HEK293 (cell line): Measurements from ENCODE around the gene DZIP1.
A peak's percentile ranks its signal among the peaks of the same experiment; 100 is the strongest.
"Not testable (repeated sequence)": the region's sequence is repeated elsewhere in the genome, so short reads cannot be mapped to it uniquely, and the experiment has no call there.

Source experiments
- CTCF ChIA-PET: fragments of 350-600 bp; formaldehyde crosslinking; extraction: SDS; loops from one replicate; lab custom pipeline; 2021; ENCODE audit warnings: antibody characterized with exemption; lab: Yijun Ruan, JAX
- POLR2A ChIA-PET: fragments of 300-600 bp; formaldehyde crosslinking; extraction: SDS; loops from one replicate; lab custom pipeline; 2020; ENCODE audit warnings: antibody characterized with exemption, inconsistent platforms; lab: Yijun Ruan, JAX
- H3K27ac ChIP-seq: fragments of 200-500 bp; sonication (Bioruptor generic); 2 replicates; pipeline ENCODE4 v1.5.1; 2014; ENCODE audit warnings: low read depth, low read length, control low read depth, inconsistent platforms; ENCODE audit errors: extremely low read depth
- H3K36me3 ChIP-seq, 2 experiments: fragments of 200-500 bp in 1 of 2; sonication (Bioruptor generic) in 1 of 2; 1 replicate in 1 of 2; 2 replicates in 1 of 2; pipeline ENCODE4 v1.5.1; 2014 to 2017; ENCODE audit warnings: inconsistent platforms in 2 of 2, low read length in 2 of 2; ENCODE audit not compliant: control insufficient read depth in 2 of 2, insufficient read depth in 1 of 2
- H3K4me1 ChIP-seq: fragments of 200-500 bp; sonication (Bioruptor generic); 2 replicates; pipeline ENCODE4 v1.5.1; 2014; ENCODE audit warnings: mild to moderate bottlenecking, low read length, inconsistent platforms; ENCODE audit not compliant: control insufficient read depth, insufficient read depth
- H3K4me3 ChIP-seq: 2 replicates; pipeline ENCODE4 v1.5.1; 2011; ENCODE audit warnings: low read depth, mild to moderate bottlenecking, control low read depth, low read length, moderate library complexity
- H3K9me3 ChIP-seq: fragments of 200-500 bp; sonication (Bioruptor generic); 2 replicates; pipeline ENCODE4 v1.5.1; 2014; ENCODE audit warnings: low read depth, low read length, inconsistent platforms; ENCODE audit not compliant: control insufficient read depth, insufficient read depth
- ZBTB8A ChIP-seq: fragments of 450-650 bp; formaldehyde crosslinking; IDR thresholded peaks from 2 replicates; pipeline ENCODE4 v1.5.1; 2016; ENCODE audit warnings: missing biosample characterization, missing genetic modification characterization
- ZNF132 ChIP-seq: fragments of 450-650 bp; formaldehyde crosslinking; IDR thresholded peaks from 2 replicates; pipeline ENCODE4 v1.5.1; 2017; ENCODE audit warnings: missing biosample characterization, missing genetic modification characterization, borderline replicate concordance
- ZNF133 ChIP-seq: fragments of 450-650 bp; formaldehyde crosslinking; IDR thresholded peaks from 2 replicates; pipeline ENCODE4 v1.5.1; 2016; ENCODE audit warnings: missing biosample characterization, missing genetic modification characterization
- ZNF146 ChIP-seq: fragments of 450-650 bp; formaldehyde crosslinking; IDR thresholded peaks from 2 replicates; pipeline ENCODE4 v1.5.1; 2016; ENCODE audit warnings: missing biosample characterization, missing genetic modification characterization
- ZNF202 ChIP-seq: fragments of 450-650 bp; formaldehyde crosslinking; IDR thresholded peaks from 2 replicates; pipeline ENCODE4 v1.5.1; 2016; ENCODE audit warnings: missing biosample characterization, missing genetic modification characterization, borderline replicate concordance
- ZNF311 ChIP-seq: fragments of 450-650 bp; formaldehyde crosslinking; IDR thresholded peaks from 2 replicates; pipeline ENCODE4 v1.5.1; 2017; ENCODE audit warnings: missing biosample characterization, missing genetic modification characterization, borderline replicate concordance
- ZNF621 ChIP-seq: fragments of 450-650 bp; formaldehyde crosslinking; IDR thresholded peaks from 2 replicates; pipeline ENCODE4 v1.5.1; 2017; ENCODE audit warnings: missing biosample characterization, missing genetic modification characterization
- ZNF76 ChIP-seq: fragments of 450-650 bp; formaldehyde crosslinking; IDR thresholded peaks from 2 replicates; pipeline ENCODE4; 2016; ENCODE audit warnings: low read depth, missing biosample characterization, missing genetic modification characterization, borderline replicate concordance
- TF ChIP-seq, protein P1 (sequence below): fragments of 450-650 bp; formaldehyde crosslinking; IDR thresholded peaks from 2 replicates; pipeline ENCODE4 v1.5.1; 2016; ENCODE audit warnings: missing biosample characterization, missing genetic modification characterization, borderline replicate concordance
- TF ChIP-seq, protein P2 (sequence below): fragments of 450-650 bp; formaldehyde crosslinking; IDR thresholded peaks from 2 replicates; pipeline ENCODE4 v1.5.1; 2016; ENCODE audit warnings: missing biosample characterization, missing genetic modification characterization
- TF ChIP-seq, protein P3 (sequence below): fragments of 450-650 bp; formaldehyde crosslinking; IDR thresholded peaks from 2 replicates; pipeline ENCODE4 v1.5.1; 2016; ENCODE audit warnings: missing biosample characterization, missing genetic modification characterization
- TF ChIP-seq, protein P4 (sequence below): fragments of 450-650 bp; formaldehyde crosslinking; IDR thresholded peaks from 2 replicates; pipeline ENCODE4 v1.5.1; 2016; ENCODE audit warnings: missing biosample characterization, missing genetic modification characterization

DZIP1 gene

DNA sequence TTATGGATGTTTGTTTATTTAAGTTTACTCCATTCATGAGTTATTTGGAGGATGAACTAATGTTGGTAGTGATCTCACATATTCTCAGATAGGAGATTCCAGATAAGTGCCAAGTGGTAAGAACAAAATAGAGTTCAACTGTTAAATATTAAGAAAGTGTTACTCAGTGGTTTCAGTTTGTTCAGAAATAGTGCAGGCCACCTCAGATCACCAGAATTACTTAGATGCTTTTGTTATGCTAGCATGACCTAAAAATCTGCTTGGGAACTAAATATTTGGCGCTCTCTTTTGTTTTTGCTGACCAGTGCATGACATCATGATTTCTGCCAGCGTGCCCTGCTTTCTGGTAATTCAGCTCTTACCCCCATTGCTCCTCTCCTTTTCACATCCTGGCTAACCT is 76.4 kb downstream of the DZIP1 start (continued):
- TF ChIP-seq, protein P1, sequence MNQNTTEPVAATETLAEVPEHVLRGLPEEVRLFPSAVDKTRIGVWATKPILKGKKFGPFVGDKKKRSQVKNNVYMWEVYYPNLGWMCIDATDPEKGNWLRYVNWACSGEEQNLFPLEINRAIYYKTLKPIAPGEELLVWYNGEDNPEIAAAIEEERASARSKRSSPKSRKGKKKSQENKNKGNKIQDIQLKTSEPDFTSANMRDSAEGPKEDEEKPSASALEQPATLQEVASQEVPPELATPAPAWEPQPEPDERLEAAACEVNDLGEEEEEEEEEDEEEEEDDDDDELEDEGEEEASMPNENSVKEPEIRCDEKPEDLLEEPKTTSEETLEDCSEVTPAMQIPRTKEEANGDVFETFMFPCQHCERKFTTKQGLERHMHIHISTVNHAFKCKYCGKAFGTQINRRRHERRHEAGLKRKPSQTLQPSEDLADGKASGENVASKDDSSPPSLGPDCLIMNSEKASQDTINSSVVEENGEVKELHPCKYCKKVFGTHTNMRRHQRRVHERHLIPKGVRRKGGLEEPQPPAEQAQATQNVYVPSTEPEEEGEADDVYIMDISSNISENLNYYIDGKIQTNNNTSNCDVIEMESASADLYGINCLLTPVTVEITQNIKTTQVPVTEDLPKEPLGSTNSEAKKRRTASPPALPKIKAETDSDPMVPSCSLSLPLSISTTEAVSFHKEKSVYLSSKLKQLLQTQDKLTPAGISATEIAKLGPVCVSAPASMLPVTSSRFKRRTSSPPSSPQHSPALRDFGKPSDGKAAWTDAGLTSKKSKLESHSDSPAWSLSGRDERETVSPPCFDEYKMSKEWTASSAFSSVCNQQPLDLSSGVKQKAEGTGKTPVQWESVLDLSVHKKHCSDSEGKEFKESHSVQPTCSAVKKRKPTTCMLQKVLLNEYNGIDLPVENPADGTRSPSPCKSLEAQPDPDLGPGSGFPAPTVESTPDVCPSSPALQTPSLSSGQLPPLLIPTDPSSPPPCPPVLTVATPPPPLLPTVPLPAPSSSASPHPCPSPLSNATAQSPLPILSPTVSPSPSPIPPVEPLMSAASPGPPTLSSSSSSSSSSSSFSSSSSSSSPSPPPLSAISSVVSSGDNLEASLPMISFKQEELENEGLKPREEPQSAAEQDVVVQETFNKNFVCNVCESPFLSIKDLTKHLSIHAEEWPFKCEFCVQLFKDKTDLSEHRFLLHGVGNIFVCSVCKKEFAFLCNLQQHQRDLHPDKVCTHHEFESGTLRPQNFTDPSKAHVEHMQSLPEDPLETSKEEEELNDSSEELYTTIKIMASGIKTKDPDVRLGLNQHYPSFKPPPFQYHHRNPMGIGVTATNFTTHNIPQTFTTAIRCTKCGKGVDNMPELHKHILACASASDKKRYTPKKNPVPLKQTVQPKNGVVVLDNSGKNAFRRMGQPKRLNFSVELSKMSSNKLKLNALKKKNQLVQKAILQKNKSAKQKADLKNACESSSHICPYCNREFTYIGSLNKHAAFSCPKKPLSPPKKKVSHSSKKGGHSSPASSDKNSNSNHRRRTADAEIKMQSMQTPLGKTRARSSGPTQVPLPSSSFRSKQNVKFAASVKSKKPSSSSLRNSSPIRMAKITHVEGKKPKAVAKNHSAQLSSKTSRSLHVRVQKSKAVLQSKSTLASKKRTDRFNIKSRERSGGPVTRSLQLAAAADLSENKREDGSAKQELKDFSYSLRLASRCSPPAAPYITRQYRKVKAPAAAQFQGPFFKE (tag by site-specific recombination): no peak
- TF ChIP-seq ZNF133 (tag by site-specific recombination): no peak
- TF ChIP-seq, protein P2, sequence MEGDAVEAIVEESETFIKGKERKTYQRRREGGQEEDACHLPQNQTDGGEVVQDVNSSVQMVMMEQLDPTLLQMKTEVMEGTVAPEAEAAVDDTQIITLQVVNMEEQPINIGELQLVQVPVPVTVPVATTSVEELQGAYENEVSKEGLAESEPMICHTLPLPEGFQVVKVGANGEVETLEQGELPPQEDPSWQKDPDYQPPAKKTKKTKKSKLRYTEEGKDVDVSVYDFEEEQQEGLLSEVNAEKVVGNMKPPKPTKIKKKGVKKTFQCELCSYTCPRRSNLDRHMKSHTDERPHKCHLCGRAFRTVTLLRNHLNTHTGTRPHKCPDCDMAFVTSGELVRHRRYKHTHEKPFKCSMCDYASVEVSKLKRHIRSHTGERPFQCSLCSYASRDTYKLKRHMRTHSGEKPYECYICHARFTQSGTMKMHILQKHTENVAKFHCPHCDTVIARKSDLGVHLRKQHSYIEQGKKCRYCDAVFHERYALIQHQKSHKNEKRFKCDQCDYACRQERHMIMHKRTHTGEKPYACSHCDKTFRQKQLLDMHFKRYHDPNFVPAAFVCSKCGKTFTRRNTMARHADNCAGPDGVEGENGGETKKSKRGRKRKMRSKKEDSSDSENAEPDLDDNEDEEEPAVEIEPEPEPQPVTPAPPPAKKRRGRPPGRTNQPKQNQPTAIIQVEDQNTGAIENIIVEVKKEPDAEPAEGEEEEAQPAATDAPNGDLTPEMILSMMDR: no peak
- TF ChIP-seq ZBTB8A (tag by site-specific recombination): no peak
- TF ChIP-seq, protein P3, sequence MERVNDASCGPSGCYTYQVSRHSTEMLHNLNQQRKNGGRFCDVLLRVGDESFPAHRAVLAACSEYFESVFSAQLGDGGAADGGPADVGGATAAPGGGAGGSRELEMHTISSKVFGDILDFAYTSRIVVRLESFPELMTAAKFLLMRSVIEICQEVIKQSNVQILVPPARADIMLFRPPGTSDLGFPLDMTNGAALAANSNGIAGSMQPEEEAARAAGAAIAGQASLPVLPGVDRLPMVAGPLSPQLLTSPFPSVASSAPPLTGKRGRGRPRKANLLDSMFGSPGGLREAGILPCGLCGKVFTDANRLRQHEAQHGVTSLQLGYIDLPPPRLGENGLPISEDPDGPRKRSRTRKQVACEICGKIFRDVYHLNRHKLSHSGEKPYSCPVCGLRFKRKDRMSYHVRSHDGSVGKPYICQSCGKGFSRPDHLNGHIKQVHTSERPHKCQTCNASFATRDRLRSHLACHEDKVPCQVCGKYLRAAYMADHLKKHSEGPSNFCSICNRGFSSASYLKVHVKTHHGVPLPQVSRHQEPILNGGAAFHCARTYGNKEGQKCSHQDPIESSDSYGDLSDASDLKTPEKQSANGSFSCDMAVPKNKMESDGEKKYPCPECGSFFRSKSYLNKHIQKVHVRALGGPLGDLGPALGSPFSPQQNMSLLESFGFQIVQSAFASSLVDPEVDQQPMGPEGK (tag by site-specific recombination): no peak
- no peak for TF ChIP-seq ZNF132 (tag by site-specific recombination)
- no peak for TF ChIP-seq ZNF621 (tag by site-specific recombination)
- no peak for TF ChIP-seq ZNF76 (tag by site-specific recombination)
- no peak for TF ChIP-seq ZNF311 (tag by site-specific recombination)
- TF ChIP-seq ZNF202 (tag by site-specific recombination): no peak

DNA sequence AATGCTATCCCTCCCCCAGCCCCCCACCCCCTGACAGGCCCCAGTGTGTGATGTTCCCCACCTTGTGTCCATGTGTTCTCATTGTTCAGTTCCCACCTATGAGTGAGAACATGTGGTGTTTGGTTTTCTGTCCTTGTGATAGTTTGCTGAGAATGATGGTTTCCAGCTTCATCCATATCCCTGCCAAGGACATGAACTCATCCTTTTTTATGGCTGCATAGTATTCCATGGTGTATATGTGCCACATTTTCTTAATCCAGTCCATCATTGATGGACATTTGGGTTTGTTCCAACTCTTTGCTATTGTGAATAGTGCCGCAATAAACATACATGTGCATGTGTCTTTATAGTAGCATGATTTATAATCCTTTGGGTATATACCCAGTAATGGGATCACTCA is 78.7 kb downstream of the DZIP1 start:
- H3K4me1 ChIP-seq, H3K9me3 ChIP-seq, H3K36me3 ChIP-seq: not testable (repeated sequence)
- CTCF ChIA-PET: interaction anchor here (3.1 to 3.7 kb wide), 2 partner anchors 29 to 161 kb away, joined by 14 to 31 read pairs; no protein-coding TSS in a partner anchor
- TF ChIP-seq, protein P4, sequence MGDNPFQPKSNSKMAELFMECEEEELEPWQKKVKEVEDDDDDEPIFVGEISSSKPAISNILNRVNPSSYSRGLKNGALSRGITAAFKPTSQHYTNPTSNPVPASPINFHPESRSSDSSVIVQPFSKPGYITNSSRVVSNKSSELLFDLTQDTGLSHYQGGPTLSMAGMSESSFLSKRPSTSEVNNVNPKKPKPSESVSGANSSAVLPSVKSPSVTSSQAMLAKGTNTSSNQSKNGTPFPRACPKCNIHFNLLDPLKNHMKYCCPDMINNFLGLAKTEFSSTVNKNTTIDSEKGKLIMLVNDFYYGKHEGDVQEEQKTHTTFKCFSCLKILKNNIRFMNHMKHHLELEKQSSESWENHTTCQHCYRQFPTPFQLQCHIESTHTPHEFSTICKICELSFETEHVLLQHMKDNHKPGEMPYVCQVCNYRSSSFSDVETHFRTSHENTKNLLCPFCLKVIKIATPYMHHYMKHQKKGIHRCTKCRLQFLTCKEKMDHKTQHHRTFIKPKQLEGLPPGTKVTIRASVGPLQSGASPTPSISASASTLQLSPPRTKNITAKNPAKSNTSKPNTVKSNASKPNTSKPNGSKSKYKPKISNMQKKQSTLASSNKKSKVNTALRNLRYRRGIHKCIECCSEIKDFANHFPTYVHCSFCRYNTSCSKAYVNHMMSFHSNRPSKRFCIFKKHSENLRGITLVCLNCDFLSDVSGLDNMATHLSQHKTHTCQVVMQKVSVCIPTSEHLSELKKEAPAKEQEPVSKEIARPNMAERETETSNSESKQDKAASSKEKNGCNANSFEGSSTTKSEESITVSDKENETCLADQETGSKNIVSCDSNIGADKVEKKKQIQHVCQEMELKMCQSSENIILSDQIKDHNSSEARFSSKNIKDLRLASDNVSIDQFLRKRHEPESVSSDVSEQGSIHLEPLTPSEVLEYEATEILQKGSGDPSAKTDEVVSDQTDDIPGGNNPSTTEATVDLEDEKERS (tag by site-specific recombination): peak; percentile 81
- peak; percentile 98 for TF ChIP-seq ZNF146 (tag by site-specific recombination)
- TF ChIP-seq, all 188 proteins: peak for 2; not testable (repeated sequence) for 186
- H3K4me3 ChIP-seq, H3K27ac ChIP-seq, POLR2A ChIA-PET: not testable (repeated sequence)
